ENCODE measurements around the gene SNTB2. TPM values are rescaled to one million over a fixed set of nuclear protein-coding genes. Genes with fewer than 3 reads are reported as not detected.
A peak's percentile ranks its signal among the peaks of the same experiment; 100 is the strongest.

SNTB2 gene
- total and polyA plus RNA-seq, 9 of the 15 experiments (the other 6 are each of a cell fraction or from before 2014, with no cell fraction given), result 1.2 to 13.7 (median 5.7) TPM

- TF ChIP-seq THAP12 (CRISPR knock-in tag; IDR thresholded peaks at IDR 0.05) (no peak), SPI1 (IDR thresholded peaks at IDR 0.05; ENCODE audit: borderline replicate concordance, low read depth, low read length) (peak; percentile 59; the same call in 1 of the 2 replicates), CBFA2T2 (conservative IDR thresholded peaks at IDR 0.05) (no peak), RFX5 (IDR thresholded peaks at IDR 0.05; ENCODE audit: low read depth, low read length) (no peak), SAFB2 (IDR thresholded peaks at IDR 0.05; ENCODE audit: borderline replicate concordance, low read depth, low read length, severe bottlenecking) (no peak), ATF4 (CRISPR knock-in tag; IDR thresholded peaks at IDR 0.05) (no peak), YBX1 (IDR thresholded peaks at IDR 0.05) (no peak)
Measured at GRCh38 chr16:69311533-69312387, 124.8 kb downstream of the SNTB2 start (continued).

All from K562 (cell line).